DOHH2 (cell line): ENCODE data around the gene C3orf18.

Experiments used
- H3F3A ChIP-seq: fragments of 200-600 bp; sonication (generic), shearing (Covaris generic); 2 replicates; pipeline ENCODE4 v1.6.0; 2016; ENCODE audit warnings: antibody characterized with exemption, mild to moderate bottlenecking; ENCODE audit not compliant: control insufficient read depth, insufficient read depth
- H3K27ac ChIP-seq: fragments of 200-600 bp; sonication (generic); 2 replicates; pipeline ENCODE4 v1.5.1; 2014; ENCODE audit warnings: low read depth, mild to moderate bottlenecking, low read length, moderate library complexity
- H3K27me3 ChIP-seq: fragments of 200-600 bp; sonication (generic); 2 replicates; pipeline ENCODE4 v1.6.1; 2014; ENCODE audit warnings: mild to moderate bottlenecking, low read length, mixed read lengths; ENCODE audit not compliant: control insufficient read depth
- H3K36me3 ChIP-seq: fragments of 200-600 bp; sonication (generic); 2 replicates; pipeline ENCODE4 v1.6.1; 2014; ENCODE audit warnings: mild to moderate bottlenecking, low read length, moderate library complexity, mixed read lengths; ENCODE audit not compliant: control insufficient read depth
- H3K4me1 ChIP-seq: fragments of 200-600 bp; sonication (generic); 2 replicates; pipeline ENCODE4 v1.6.1; 2014; ENCODE audit warnings: mild to moderate bottlenecking, low read length, mixed read lengths; ENCODE audit not compliant: control insufficient read depth
- H3K4me2 ChIP-seq: fragments of 200-600 bp; sonication (generic); 2 replicates; pipeline ENCODE4 v1.6.0; 2014; ENCODE audit warnings: mild to moderate bottlenecking, low read length, moderate library complexity
- H3K4me3 ChIP-seq: fragments of 200-600 bp; sonication (generic); 2 replicates; pipeline ENCODE4 v1.5.1; 2014; ENCODE audit warnings: mild to moderate bottlenecking, low read length, mixed read lengths
- H3K79me2 ChIP-seq: fragments of 200-600 bp; sonication (generic); 2 replicates; pipeline ENCODE4 v1.6.1; 2014; ENCODE audit warnings: mild to moderate bottlenecking, low read length, mixed read lengths; ENCODE audit not compliant: control insufficient read depth
- H3K9me2 ChIP-seq: fragments of 200-600 bp; sonication (generic); replicated peaks from 2 replicates; pipeline ENCODE4 v1.6.1; 2014; ENCODE audit warnings: mild to moderate bottlenecking, low read length, mixed read lengths; ENCODE audit not compliant: control insufficient read depth
- H3K9me3 ChIP-seq: fragments of 200-600 bp; sonication (generic); 2 replicates; pipeline ENCODE4 v1.6.1; 2014; ENCODE audit warnings: antibody characterized with exemption, low read length, mixed read lengths; ENCODE audit not compliant: control insufficient read depth, insufficient read depth
- H4K20me1 ChIP-seq: fragments of 200-600 bp; sonication (generic); 2 replicates; pipeline ENCODE4 v1.6.0; 2014; ENCODE audit warnings: low read depth, mild to moderate bottlenecking, antibody characterized with exemption, low read length, moderate library complexity; ENCODE audit not compliant: control insufficient read depth, insufficient read depth
- EZH2phosphoT487 ChIP-seq: fragments of 200-600 bp; sonication (generic); IDR thresholded peaks from 2 replicates; pipeline ENCODE4 v1.6.1; 2017; ENCODE audit warnings: borderline replicate concordance, mild to moderate bottlenecking, antibody characterized with exemption, low read length, moderate library complexity, mixed read lengths
- TF ChIP-seq, protein P1 (sequence below): fragments of 200-600 bp; sonication (generic); IDR thresholded peaks from one replicate; pipeline ENCODE4 v1.5.1; 2014; ENCODE audit warnings: antibody characterized with exemption, mild to moderate bottlenecking, low read depth, low read length; ENCODE audit not compliant: poor library complexity, severe bottlenecking

The C3orf18 gene

DNA sequence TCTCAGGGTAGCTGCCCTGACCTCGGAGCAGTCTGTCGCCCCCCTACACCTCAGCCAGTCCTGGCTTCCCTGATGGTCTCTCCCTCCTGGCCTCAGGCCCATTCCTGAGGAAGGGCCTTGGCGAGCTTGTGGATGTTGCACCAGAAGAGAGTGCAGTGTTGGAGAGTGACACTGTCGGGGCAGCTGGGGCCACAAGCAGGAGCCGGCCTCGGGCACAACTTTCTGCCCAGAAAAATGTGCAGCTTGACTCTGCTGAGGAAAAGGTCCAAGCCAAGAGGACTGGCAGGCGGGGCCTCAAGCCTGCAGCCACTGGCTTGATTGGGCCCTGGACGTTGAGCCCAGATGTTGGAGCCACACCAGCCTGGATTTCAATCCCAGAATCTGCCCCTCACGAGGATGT, 14.5 kb upstream of the C3orf18 start:
- Histone ChIP-seq H3K4me3 (no peak overlapping the region), H3F3A (no peaks in the 10 kb centered on the region), H3K9me2 (no peaks in the 10 kb centered on the region), H3K4me1 (no peaks in the 10 kb centered on the region), H3K27ac (no peak overlapping the region), H3K27me3 (peaks cover under 1% of the 10 kb centered on the region; the same call in 1 of the 2 replicates), H3K36me3 (no peaks in the 10 kb centered on the region), H4K20me1 (no peaks in the 10 kb centered on the region), H3K9me3 (no peaks in the 10 kb centered on the region), H3K79me2 (no peaks in the 10 kb centered on the region), H3K4me2 (no peak overlapping the region)
- no peak for TF ChIP-seq EZH2phosphoT487
- TF ChIP-seq, protein P1, sequence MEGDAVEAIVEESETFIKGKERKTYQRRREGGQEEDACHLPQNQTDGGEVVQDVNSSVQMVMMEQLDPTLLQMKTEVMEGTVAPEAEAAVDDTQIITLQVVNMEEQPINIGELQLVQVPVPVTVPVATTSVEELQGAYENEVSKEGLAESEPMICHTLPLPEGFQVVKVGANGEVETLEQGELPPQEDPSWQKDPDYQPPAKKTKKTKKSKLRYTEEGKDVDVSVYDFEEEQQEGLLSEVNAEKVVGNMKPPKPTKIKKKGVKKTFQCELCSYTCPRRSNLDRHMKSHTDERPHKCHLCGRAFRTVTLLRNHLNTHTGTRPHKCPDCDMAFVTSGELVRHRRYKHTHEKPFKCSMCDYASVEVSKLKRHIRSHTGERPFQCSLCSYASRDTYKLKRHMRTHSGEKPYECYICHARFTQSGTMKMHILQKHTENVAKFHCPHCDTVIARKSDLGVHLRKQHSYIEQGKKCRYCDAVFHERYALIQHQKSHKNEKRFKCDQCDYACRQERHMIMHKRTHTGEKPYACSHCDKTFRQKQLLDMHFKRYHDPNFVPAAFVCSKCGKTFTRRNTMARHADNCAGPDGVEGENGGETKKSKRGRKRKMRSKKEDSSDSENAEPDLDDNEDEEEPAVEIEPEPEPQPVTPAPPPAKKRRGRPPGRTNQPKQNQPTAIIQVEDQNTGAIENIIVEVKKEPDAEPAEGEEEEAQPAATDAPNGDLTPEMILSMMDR = no peak

DNA sequence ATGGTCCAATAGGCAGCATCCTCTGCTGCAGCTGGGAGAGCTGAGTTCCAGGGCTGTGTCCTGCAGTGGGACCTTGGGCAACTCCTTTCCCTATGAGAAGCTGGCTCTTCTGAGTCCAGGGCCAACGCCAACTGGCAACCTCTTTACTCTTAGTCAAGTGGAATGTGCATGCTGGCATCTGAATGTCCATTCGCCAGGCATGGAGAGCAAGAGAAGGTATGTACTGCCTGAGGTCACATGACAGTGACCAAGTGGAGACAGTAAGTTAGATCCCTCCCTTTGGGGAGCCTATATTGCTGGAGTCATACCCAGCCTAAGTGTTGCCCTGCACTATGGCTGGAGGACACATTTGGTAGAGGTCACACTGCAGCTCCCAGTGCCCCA, 13.9 kb upstream of the C3orf18 start:
- no peaks in the 10 kb centered on the region for H3K79me2 ChIP-seq
- no peak overlapping the region for H3K4me3 ChIP-seq
- H4K20me1 ChIP-seq = no peaks in the 10 kb centered on the region
- no peaks in the 10 kb centered on the region for H3K36me3 ChIP-seq
- H3K4me1 ChIP-seq = no peaks in the 10 kb centered on the region
- no peak for TF ChIP-seq EZH2phosphoT487
- TF ChIP-seq, protein P1 = no peak
- no peak overlapping the region for H3K4me2 ChIP-seq
- H3K27me3 ChIP-seq = no peaks in the 10 kb centered on the region
- H3K9me2 ChIP-seq = no peaks in the 10 kb centered on the region
- no peaks in the 10 kb centered on the region for H3K9me3 ChIP-seq
- H3F3A ChIP-seq = no peaks in the 10 kb centered on the region
- H3K27ac ChIP-seq = no peak overlapping the region

DNA sequence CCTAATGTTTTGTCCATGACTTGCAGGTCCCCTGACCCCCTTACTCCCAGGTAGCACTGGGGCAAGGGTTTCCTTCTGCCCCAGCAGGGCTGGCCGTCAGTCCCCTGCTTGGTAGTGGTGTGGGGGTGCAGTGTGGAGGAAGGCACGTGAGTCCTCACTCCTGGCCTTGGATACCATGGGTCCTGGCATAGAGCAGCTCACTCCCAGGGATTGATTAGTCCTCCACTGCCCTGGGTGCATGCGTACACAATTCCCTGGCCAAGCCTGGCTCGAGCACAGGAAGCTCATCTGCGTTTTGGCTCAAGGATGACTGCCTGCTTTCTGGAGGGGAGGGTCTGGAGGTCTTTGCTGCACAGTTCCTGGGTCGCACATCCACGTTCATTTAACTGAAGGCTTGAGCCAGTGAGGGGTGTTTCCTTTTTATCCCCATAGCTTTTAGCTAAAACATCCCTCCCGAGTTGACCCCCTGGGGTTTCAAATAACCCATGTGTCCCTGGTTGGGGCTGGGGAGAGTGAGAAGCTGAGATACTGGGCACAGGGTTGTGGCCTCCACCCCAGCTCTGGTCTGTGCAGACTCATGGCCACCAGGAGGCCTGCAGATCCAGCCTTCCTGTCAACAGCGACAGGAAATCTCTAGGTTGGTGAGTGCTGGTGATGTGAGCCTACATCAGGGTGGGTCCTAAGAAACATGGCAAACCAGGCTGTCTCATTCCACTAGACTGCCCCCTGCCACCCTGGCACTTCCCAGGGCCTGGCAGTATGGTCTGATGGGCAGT, 13.3 kb upstream of the C3orf18 start:
- Histone ChIP-seq H3F3A (no peaks in the 10 kb centered on the region), H3K9me3 (no peaks in the 10 kb centered on the region), H3K4me2 (no peak overlapping the region), H3K4me3 (no peak overlapping the region), H3K27ac (no peak overlapping the region), H3K27me3 (no peaks in the 10 kb centered on the region), H3K79me2 (no peaks in the 10 kb centered on the region), H3K9me2 (no peaks in the 10 kb centered on the region), H3K4me1 (no peaks in the 10 kb centered on the region), H4K20me1 (no peaks in the 10 kb centered on the region), H3K36me3 (no peaks in the 10 kb centered on the region)
- TF ChIP-seq EZH2phosphoT487 = no peak
- TF ChIP-seq, protein P1 = no peak
